SK-N-SH treated with all-trans-retinoic acid at 6 μM for 48 hours (cell line): Measurements from ENCODE around the gene MIEN1.

ENCODE experiments used
- ATAC-seq: fragments of 200-7000 bp; cut with Tn5 transposase; 3 replicates; pipeline ENCODE4 v1.9.1; 2020; ENCODE audit warnings: mild to moderate bottlenecking, moderate library complexity
- ARNTL ChIP-seq: fragments of 450-650 bp; formaldehyde crosslinking; IDR thresholded peaks from 2 replicates; pipeline ENCODE4 v1.5.0; 2020; ENCODE audit warnings: low read depth, mild to moderate bottlenecking, moderate library complexity, borderline replicate concordance
- BACH2 ChIP-seq: fragments of 250-450 bp; sonication (Bioruptor Pico); IDR thresholded peaks from 2 replicates; pipeline ENCODE4 v1.9.0; 2021; ENCODE audit warnings: mild to moderate bottlenecking, borderline replicate concordance
- CSDC2 ChIP-seq: fragments of 250-450 bp; sonication (Bioruptor Pico); IDR thresholded peaks from 2 replicates; pipeline ENCODE4 v1.5.0; 2020; ENCODE audit warnings: mild to moderate bottlenecking, moderate library complexity
- ESRRG ChIP-seq: fragments of 250-450 bp; sonication (Bioruptor Pico); IDR thresholded peaks from 2 replicates; pipeline ENCODE4 v1.6.1; 2021; ENCODE audit warnings: mild to moderate bottlenecking
- GLIS3 ChIP-seq: fragments of 250-450 bp; sonication (Bioruptor Pico); IDR thresholded peaks from 2 replicates; pipeline ENCODE4 v1.5.0; 2020; ENCODE audit warnings: mild to moderate bottlenecking, moderate library complexity
- ISL1 ChIP-seq: fragments of 250-450 bp; sonication (Bioruptor Pico); IDR thresholded peaks from 2 replicates; pipeline ENCODE4 v2.1.2; 2022; ENCODE audit warnings: mild to moderate bottlenecking, moderate library complexity
- OSR1 ChIP-seq: fragments of 250-450 bp; sonication (Bioruptor Pico); IDR thresholded peaks from 2 replicates; pipeline ENCODE4 v1.8.0; 2022; ENCODE audit warnings: moderate library complexity, mild to moderate bottlenecking, inconsistent platforms
- PPARA ChIP-seq: fragments of 250-450 bp; sonication (Bioruptor Pico); IDR thresholded peaks from 2 replicates; pipeline ENCODE4 v1.5.0; 2020; ENCODE audit warnings: mild to moderate bottlenecking, borderline replicate concordance
- RARB ChIP-seq: fragments of 250-450 bp; sonication (Bioruptor Pico); IDR thresholded peaks from 2 replicates; pipeline ENCODE4 v1.8.0; 2021; ENCODE audit warnings: mild to moderate bottlenecking, moderate library complexity
- SNAI2 ChIP-seq: fragments of 250-450 bp; sonication (Bioruptor Pico); IDR thresholded peaks from 2 replicates; pipeline ENCODE4 v1.5.0; 2020; ENCODE audit warnings: mild to moderate bottlenecking, moderate library complexity
- TCF4 ChIP-seq: fragments of 250-450 bp; sonication (Bioruptor Pico); IDR thresholded peaks from 2 replicates; pipeline ENCODE4 v1.8.0; 2021; ENCODE audit warnings: mild to moderate bottlenecking, moderate library complexity, borderline replicate concordance
- TOX ChIP-seq: fragments of 250-450 bp; sonication (Bioruptor Pico); IDR thresholded peaks from 2 replicates; pipeline ENCODE4 v1.8.0; 2021; ENCODE audit warnings: mild to moderate bottlenecking, moderate library complexity, borderline replicate concordance
- ZC3H10 ChIP-seq: fragments of 250-450 bp; sonication (Bioruptor Pico); IDR thresholded peaks from 2 replicates; pipeline ENCODE4 v1.5.1; 2021; ENCODE audit warnings: mild to moderate bottlenecking, moderate library complexity
- ZFP3 ChIP-seq: fragments of 250-450 bp; sonication (Bioruptor Pico); IDR thresholded peaks from 2 replicates; pipeline ENCODE4 v1.5.0; 2020; ENCODE audit warnings: mild to moderate bottlenecking, moderate library complexity
- ZNF565 ChIP-seq: fragments of 450-650 bp; formaldehyde crosslinking; conservative IDR thresholded peaks from 2 replicates; pipeline ENCODE4 v1.5.0; 2020; ENCODE audit warnings: low read depth, mild to moderate bottlenecking, moderate library complexity
- ZNF8 ChIP-seq: fragments of 450-650 bp; formaldehyde crosslinking; IDR thresholded peaks from 2 replicates; pipeline ENCODE4 v1.5.0; 2020; ENCODE audit warnings: mild to moderate bottlenecking, moderate library complexity
- TF ChIP-seq, protein P1 (sequence below): fragments of 250-450 bp; sonication (Bioruptor Pico); IDR thresholded peaks from 2 replicates; pipeline ENCODE4 v1.8.0; 2020; ENCODE audit warnings: mild to moderate bottlenecking, moderate library complexity, borderline replicate concordance
- TF ChIP-seq, protein P2 (sequence below): fragments of 250-450 bp; sonication (Bioruptor Pico); IDR thresholded peaks from 2 replicates; pipeline ENCODE4 v1.8.0; 2021; ENCODE audit warnings: low read depth, mild to moderate bottlenecking, moderate library complexity, borderline replicate concordance
- TF ChIP-seq, protein P3 (sequence below): fragments of 250-450 bp; sonication (Bioruptor Pico); IDR thresholded peaks from 2 replicates; pipeline ENCODE4 v1.5.1; 2021; ENCODE audit warnings: mild to moderate bottlenecking, moderate library complexity
- TF ChIP-seq, protein P4 (sequence below): fragments of 250-450 bp; sonication (Bioruptor Pico); IDR thresholded peaks from 2 replicates; pipeline ENCODE4 v1.5.1; 2020; ENCODE audit warnings: low read depth, mild to moderate bottlenecking, moderate library complexity
- TF ChIP-seq, protein P5 (sequence below): fragments of 250-450 bp; sonication (Bioruptor Pico); IDR thresholded peaks from 2 replicates; pipeline ENCODE4 v1.5.0; 2020; ENCODE audit warnings: mild to moderate bottlenecking, moderate library complexity

The MIEN1 gene

DNA sequence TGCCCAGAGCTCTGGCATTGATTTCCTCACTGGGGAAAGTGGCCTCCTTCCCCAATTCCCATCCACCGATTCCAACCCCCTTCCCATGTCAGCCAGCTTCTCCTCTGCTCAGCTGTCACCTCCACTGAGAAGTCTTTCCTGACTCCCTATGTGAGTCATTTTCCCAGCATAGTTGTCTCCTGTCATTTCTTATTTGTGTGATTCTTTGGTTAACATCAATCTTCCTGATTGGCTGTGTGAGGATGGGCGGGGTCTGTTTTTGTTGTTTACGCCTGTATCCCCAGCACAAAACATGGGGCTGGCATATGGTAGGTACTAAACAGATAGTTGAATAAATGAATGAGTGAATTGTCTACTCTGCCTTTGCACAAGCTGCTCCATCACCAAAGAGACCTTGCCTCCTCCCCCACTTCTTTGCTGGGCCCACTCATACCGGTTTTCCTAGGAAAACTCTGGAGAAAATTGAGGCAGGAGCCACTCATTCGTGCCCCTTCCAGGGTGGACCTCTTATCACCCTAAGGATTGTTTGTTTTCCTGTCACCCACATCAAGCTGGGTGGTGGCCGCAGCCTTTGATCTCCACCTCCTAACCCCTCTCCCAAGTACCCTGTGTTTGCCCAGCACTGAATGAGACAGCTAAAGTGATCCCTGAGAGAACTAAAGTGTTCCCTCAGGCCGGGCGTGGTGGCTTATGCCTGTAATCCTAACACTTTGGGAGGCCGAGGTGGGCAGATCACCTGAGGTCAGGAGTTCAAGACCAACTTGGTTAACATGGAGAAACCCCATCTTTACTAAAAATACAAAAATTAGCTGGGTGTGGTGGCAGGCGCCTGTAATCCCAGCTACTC lies 6.2 kb upstream of the MIEN1 start (continued):
- TF ChIP-seq, protein P1, sequence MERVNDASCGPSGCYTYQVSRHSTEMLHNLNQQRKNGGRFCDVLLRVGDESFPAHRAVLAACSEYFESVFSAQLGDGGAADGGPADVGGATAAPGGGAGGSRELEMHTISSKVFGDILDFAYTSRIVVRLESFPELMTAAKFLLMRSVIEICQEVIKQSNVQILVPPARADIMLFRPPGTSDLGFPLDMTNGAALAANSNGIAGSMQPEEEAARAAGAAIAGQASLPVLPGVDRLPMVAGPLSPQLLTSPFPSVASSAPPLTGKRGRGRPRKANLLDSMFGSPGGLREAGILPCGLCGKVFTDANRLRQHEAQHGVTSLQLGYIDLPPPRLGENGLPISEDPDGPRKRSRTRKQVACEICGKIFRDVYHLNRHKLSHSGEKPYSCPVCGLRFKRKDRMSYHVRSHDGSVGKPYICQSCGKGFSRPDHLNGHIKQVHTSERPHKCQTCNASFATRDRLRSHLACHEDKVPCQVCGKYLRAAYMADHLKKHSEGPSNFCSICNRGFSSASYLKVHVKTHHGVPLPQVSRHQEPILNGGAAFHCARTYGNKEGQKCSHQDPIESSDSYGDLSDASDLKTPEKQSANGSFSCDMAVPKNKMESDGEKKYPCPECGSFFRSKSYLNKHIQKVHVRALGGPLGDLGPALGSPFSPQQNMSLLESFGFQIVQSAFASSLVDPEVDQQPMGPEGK (CRISPR knock-in tag) = no peak
- no peak for TF ChIP-seq TCF4 (CRISPR knock-in tag)

DNA sequence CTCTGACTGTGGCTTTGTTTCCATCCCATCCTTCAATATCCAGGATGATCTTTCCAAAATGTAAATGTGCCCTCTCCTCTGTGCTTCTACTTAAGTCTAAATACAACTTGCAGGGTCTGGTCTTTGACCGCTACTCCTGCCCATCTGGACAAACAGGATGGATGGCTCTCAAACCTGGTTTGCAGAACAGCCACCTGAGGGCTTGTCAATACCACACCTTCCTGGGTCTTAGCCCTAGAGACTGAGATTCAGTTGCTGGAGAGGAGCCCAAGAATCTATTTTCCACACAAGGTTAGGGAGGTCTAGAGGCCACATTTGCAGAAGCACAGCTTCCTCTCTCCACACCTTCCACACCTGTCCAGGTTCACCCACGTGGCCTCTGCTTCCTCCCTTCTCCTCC lies 5.5 kb upstream of the MIEN1 start:
- no peak for ATAC-seq
- no peak for TF ChIP-seq ARNTL (CRISPR knock-in tag)
- TF ChIP-seq RARB (CRISPR knock-in tag) = no peak
- no peak for TF ChIP-seq OSR1 (CRISPR knock-in tag)
- no peak for TF ChIP-seq ZNF565 (CRISPR knock-in tag)
- no peak for TF ChIP-seq ESRRG (CRISPR knock-in tag)
- TF ChIP-seq BACH2 (CRISPR knock-in tag) = no peak

DNA sequence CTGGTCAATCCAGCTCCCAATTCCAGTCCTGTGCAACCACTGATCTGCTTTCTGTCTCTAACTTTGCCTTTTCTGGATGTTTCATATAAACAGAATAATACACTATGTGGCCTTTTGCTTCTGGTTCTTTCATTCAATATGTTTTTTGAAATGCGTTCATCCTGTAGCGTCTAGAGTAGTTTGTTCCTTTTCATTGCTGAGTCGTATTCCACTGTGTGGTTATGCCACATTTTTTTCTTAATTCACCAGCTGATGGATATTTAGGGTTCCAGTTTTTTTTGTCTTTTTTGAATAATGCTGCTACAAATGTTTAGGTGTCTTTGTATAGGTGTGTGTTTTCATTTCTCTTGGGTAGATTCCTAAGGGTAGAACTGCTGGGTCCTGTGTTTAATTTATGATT lies 2.3 kb upstream of the MIEN1 start:
- TF ChIP-seq, protein P2, sequence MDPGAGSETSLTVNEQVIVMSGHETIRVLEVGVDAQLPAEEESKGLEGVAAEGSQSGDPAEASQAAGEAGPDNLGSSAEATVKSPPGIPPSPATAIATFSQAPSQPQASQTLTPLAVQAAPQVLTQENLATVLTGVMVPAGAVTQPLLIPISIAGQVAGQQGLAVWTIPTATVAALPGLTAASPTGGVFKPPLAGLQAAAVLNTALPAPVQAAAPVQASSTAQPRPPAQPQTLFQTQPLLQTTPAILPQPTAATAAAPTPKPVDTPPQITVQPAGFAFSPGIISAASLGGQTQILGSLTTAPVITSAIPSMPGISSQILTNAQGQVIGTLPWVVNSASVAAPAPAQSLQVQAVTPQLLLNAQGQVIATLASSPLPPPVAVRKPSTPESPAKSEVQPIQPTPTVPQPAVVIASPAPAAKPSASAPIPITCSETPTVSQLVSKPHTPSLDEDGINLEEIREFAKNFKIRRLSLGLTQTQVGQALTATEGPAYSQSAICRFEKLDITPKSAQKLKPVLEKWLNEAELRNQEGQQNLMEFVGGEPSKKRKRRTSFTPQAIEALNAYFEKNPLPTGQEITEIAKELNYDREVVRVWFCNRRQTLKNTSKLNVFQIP (CRISPR knock-in tag) = no peak
- TF ChIP-seq SNAI2 (CRISPR knock-in tag) = no peak
- TF ChIP-seq CSDC2 (CRISPR knock-in tag) = no peak
- no peak for TF ChIP-seq OSR1 (CRISPR knock-in tag)
- TF ChIP-seq TCF4 (CRISPR knock-in tag) = no peak
- no peak for TF ChIP-seq RARB (CRISPR knock-in tag)
- TF ChIP-seq ARNTL (CRISPR knock-in tag) = no peak
- no peak for TF ChIP-seq TOX (CRISPR knock-in tag)
- TF ChIP-seq, protein P3, sequence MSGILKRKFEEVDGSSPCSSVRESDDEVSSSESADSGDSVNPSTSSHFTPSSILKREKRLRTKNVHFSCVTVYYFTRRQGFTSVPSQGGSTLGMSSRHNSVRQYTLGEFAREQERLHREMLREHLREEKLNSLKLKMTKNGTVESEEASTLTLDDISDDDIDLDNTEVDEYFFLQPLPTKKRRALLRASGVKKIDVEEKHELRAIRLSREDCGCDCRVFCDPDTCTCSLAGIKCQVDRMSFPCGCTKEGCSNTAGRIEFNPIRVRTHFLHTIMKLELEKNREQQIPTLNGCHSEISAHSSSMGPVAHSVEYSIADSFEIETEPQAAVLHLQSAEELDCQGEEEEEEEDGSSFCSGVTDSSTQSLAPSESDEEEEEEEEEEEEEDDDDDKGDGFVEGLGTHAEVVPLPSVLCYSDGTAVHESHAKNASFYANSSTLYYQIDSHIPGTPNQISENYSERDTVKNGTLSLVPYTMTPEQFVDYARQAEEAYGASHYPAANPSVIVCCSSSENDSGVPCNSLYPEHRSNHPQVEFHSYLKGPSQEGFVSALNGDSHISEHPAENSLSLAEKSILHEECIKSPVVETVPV (CRISPR knock-in tag) = no peak
- TF ChIP-seq ZC3H10 (CRISPR knock-in tag) = no peak
- TF ChIP-seq GLIS3 (CRISPR knock-in tag) = no peak
- TF ChIP-seq ISL1 (CRISPR knock-in tag) = no peak
- TF ChIP-seq, protein P4, sequence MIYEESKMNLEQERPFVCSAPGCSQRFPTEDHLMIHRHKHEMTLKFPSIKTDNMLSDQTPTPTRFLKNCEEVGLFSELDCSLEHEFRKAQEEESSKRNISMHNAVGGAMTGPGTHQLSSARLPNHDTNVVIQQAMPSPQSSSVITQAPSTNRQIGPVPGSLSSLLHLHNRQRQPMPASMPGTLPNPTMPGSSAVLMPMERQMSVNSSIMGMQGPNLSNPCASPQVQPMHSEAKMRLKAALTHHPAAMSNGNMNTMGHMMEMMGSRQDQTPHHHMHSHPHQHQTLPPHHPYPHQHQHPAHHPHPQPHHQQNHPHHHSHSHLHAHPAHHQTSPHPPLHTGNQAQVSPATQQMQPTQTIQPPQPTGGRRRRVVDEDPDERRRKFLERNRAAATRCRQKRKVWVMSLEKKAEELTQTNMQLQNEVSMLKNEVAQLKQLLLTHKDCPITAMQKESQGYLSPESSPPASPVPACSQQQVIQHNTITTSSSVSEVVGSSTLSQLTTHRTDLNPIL (CRISPR knock-in tag) = no peak
- no peak for TF ChIP-seq PPARA (CRISPR knock-in tag)
- TF ChIP-seq, protein P1 (CRISPR knock-in tag) = no peak
- TF ChIP-seq BACH2 (CRISPR knock-in tag) = no peak
- TF ChIP-seq ZFP3 = no peak
- TF ChIP-seq ZNF8 (CRISPR knock-in tag) = no peak
- TF ChIP-seq, protein P5, sequence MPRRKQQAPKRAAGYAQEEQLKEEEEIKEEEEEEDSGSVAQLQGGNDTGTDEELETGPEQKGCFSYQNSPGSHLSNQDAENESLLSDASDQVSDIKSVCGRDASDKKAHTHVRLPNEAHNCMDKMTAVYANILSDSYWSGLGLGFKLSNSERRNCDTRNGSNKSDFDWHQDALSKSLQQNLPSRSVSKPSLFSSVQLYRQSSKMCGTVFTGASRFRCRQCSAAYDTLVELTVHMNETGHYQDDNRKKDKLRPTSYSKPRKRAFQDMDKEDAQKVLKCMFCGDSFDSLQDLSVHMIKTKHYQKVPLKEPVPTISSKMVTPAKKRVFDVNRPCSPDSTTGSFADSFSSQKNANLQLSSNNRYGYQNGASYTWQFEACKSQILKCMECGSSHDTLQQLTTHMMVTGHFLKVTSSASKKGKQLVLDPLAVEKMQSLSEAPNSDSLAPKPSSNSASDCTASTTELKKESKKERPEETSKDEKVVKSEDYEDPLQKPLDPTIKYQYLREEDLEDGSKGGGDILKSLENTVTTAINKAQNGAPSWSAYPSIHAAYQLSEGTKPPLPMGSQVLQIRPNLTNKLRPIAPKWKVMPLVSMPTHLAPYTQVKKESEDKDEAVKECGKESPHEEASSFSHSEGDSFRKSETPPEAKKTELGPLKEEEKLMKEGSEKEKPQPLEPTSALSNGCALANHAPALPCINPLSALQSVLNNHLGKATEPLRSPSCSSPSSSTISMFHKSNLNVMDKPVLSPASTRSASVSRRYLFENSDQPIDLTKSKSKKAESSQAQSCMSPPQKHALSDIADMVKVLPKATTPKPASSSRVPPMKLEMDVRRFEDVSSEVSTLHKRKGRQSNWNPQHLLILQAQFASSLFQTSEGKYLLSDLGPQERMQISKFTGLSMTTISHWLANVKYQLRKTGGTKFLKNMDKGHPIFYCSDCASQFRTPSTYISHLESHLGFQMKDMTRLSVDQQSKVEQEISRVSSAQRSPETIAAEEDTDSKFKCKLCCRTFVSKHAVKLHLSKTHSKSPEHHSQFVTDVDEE (CRISPR knock-in tag) = no peak
- no peak for TF ChIP-seq ESRRG (CRISPR knock-in tag)

More for the DNA sequence above, 2.3 kb upstream of the MIEN1 start:
- ATAC-seq = no peak
